OCI-LY3 (cell line): ENCODE data around the gene ZMIZ1.

Experiments used
- CTCF ChIP-seq: fragments of 200-600, 300-600 bp; sonication (generic); IDR thresholded peaks from 2 replicates; pipeline ENCODE4 v1.5.1; 2014; ENCODE audit warnings: antibody characterized with exemption, low read length, low read depth
- EZH2phosphoT487 ChIP-seq: fragments of 200-600 bp; shearing (Covaris generic); IDR thresholded peaks from 2 replicates; pipeline ENCODE4 v1.6.1; 2018; ENCODE audit warnings: antibody characterized with exemption, mixed run types, low read depth

DNA sequence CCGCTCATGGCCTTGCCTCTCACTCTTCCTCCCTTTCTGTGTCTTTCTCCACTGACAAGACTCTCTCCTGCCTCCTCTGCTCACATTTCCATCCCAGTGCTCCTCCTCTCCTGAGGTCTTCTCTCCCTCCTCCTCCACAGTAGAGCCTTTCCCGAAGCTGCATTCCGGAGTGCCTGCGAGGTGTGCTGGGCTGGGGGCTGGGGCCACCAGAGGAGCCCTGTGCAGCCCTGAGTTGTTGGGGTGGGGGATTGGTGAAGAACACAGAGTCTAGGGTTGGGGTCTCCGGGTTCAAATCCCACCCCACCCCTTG lies 76.4 kb downstream of the ZMIZ1 start:
- TF ChIP-seq CTCF (no peak), EZH2phosphoT487 (no peak)
